Activated CD4-positive, alpha-beta T cell treated with anti-CD3 and anti-CD28 coated beads, Interleukin-2, Interleukin-4, amounts not matched to agents 100 ng/mL and 50 ng/mL, durations not matched to agents 16 hours and 8 hours (primary cell): Measurements from ENCODE around the gene TTBK2.
"Not testable (repeated sequence)": the region's sequence is repeated elsewhere in the genome, so short reads cannot be mapped to it uniquely, and the experiment has no call there.

Experiments
- DNase-seq: peaks from one replicate; pipeline ENCODE4 v3.0.0-alpha.2; 2020; ENCODE audit warnings: low spot score

TTBK2 gene

GRCh38 chr15:42764154-42764731 lies 156.3 kb downstream of the TTBK2 start:
- not testable (repeated sequence) for DNase-seq

GRCh38 chr15:42761813-42762212 lies 158.8 kb downstream of the TTBK2 start:
- not testable (repeated sequence) for DNase-seq

GRCh38 chr15:42760759-42761158 lies 159.8 kb downstream of the TTBK2 start:
- DNase-seq = no peak

GRCh38 chr15:42759093-42759492 lies 161.5 kb downstream of the TTBK2 start:
- no peak for DNase-seq

- DNase-seq = no peak
Observed at GRCh38 chr15:42750306-42750705, 170.3 kb downstream of the TTBK2 start.

GRCh38 chr15:42749266-42749665 lies 171.3 kb downstream of the TTBK2 start:
- no peak for DNase-seq

GRCh38 chr15:42744195-42744594 lies 176.4 kb downstream of the TTBK2 start:
- DNase-seq = no peak

GRCh38 chr15:42742149-42742548 lies 178.4 kb downstream of the TTBK2 start:
- DNase-seq = no peak

GRCh38 chr15:42741710-42742109 lies 178.9 kb downstream of the TTBK2 start:
- DNase-seq = no peak

GRCh38 chr15:42737529-42738328 lies 182.8 kb downstream of the TTBK2 start:
- no peak for DNase-seq

- peak; percentile 92 for DNase-seq
Observed at GRCh38 chr15:42736793-42737528, 183.6 kb downstream of the TTBK2 start, which contains the start of gene CDAN1. TSS of gene CDAN1 (minus strand) at chr15:42737128. CDS start at chr15:42737102, 26 bp downstream.

- no peak for DNase-seq
Observed at GRCh38 chr15:42736178-42736792, 184.3 kb downstream of the TTBK2 start.

- no peak for DNase-seq
Observed at GRCh38 chr15:42735382-42736165, 185.0 kb downstream of the TTBK2 start.

GRCh38 chr15:42734076-42734672 lies 186.4 kb downstream of the TTBK2 start:
- no peak for DNase-seq

- DNase-seq = no peak
Observed at GRCh38 chr15:42733027-42733426, 187.6 kb downstream of the TTBK2 start.

GRCh38 chr15:42732095-42732827 lies 188.3 kb downstream of the TTBK2 start:
- DNase-seq = no peak

- DNase-seq = no peak
Observed at GRCh38 chr15:42731461-42731860, 189.1 kb downstream of the TTBK2 start.

GRCh38 chr15:42730536-42730935 lies 190.0 kb downstream of the TTBK2 start:
- no peak for DNase-seq

- no peak for DNase-seq
Observed at GRCh38 chr15:42730135-42730534, 190.4 kb downstream of the TTBK2 start.

- no peak for DNase-seq
Observed at GRCh38 chr15:42729409-42729808, 191.2 kb downstream of the TTBK2 start.

GRCh38 chr15:42728972-42729371 lies 191.6 kb downstream of the TTBK2 start:
- no peak for DNase-seq
